ENCODE measurements around the gene DIP2B.

DIP2B gene

DNA sequence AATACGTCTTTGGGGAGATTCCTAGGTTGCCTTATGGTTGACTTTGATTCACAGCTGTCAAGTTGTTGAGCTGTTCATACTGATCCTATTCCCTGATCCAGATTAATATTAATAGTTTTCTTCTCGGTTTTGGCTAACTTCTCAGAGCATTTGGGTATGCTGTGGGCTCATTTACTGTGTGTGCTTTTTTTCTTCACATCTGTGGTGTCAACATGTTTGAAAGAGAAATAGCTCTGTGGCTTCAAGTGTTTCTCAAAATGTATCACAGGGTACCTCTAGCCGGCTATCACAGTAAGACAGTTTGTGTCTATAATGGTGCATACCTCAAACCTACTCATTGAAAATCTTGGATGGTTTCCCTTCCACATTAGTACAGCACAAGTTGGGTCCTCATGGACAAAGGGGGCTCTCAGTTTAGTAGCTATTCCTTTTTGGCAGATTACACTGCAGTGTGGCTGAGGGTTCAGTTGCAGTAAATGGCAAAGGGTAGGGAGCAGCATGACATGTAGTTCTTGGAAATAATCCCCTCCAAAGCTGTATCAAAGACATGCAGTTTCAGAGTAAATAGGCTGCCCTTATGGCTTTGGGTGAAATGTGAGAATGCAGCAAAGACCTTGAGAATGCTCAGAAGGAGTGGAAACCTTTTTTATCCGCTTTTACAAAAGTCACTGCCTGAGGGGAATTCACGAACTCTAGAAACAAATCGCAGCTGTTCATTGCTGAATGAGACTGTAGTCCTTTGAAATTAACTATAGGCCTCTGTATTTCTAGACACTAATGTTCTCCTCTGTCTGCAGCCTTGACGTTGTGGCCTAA is 156.7 kb downstream of the DIP2B start:
- TF ChIP-seq, protein P1, sequence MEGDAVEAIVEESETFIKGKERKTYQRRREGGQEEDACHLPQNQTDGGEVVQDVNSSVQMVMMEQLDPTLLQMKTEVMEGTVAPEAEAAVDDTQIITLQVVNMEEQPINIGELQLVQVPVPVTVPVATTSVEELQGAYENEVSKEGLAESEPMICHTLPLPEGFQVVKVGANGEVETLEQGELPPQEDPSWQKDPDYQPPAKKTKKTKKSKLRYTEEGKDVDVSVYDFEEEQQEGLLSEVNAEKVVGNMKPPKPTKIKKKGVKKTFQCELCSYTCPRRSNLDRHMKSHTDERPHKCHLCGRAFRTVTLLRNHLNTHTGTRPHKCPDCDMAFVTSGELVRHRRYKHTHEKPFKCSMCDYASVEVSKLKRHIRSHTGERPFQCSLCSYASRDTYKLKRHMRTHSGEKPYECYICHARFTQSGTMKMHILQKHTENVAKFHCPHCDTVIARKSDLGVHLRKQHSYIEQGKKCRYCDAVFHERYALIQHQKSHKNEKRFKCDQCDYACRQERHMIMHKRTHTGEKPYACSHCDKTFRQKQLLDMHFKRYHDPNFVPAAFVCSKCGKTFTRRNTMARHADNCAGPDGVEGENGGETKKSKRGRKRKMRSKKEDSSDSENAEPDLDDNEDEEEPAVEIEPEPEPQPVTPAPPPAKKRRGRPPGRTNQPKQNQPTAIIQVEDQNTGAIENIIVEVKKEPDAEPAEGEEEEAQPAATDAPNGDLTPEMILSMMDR (IDR thresholded peaks at IDR 0.05; ENCODE audit: low read depth, low read length), result no peak
- no peak for DNase-seq (ENCODE audit: extremely low read depth, low read depth)

DNA sequence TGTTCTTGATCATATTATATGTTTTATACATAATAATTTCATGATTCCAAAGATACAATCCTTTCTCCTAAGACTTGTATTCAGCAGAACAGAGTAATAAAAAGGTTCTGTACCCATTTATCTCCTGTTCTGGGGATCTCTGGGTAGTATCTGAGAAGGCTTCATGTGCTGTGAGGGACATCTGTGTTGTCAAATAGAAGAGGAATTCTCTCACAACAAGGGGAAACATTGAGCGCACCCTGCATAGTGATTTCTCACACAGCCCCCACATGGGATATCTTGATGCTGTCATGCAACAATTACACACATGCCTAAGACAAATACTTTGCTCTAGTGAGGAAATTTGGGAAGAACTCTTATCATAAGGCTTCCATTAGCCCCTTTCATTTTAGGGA is 157.3 kb downstream of the DIP2B start:
- no peak for DNase-seq (ENCODE audit: extremely low read depth, low read depth)
- TF ChIP-seq, protein P1 (IDR thresholded peaks at IDR 0.05; ENCODE audit: low read depth, low read length), result no peak

DNA sequence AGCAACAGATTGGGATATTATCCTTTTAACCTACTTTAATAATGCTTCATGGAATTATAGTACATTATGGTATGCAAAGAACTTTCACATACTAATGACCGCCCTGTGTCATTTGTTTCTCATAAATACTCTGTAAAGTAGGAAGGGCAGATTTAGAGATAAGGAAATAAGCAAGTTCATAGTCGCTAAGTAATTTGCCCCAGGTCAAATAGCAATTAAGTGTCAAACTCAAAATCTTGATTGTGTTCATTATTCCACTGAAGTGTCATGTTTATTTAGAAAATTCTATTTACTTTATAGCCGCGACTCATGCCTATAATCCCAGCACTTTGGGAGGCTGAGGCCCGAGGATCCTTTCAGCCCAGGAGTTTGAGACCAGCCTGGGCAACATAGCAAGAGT is 160.4 kb downstream of the DIP2B start:
- no peak for DNase-seq (ENCODE audit: extremely low read depth, low read depth)
- TF ChIP-seq, protein P1 (IDR thresholded peaks at IDR 0.05; ENCODE audit: low read depth, low read length), result no peak

DNA sequence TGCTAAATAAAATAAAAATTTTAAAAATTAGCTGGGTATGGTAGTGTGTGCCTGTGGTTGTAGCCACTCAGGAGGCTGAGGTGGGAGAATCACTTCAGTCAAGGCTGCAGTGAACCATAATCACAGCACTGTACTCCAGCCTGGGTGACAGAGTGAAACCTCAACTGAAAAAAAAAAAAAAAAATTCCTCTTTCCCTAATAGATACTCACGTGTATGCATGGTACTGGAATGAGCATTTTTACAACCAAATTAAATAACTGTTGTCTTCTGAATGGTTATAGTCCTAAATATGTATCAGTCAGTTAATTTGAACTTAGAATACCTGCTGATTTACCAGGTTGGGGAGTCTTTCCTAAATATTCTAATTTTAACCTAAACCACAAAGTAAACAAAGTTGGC is 160.8 kb downstream of the DIP2B start:
- TF ChIP-seq, protein P1 (IDR thresholded peaks at IDR 0.05; ENCODE audit: low read depth, low read length), result no peak
- no peak for DNase-seq (ENCODE audit: extremely low read depth, low read depth)

DNA sequence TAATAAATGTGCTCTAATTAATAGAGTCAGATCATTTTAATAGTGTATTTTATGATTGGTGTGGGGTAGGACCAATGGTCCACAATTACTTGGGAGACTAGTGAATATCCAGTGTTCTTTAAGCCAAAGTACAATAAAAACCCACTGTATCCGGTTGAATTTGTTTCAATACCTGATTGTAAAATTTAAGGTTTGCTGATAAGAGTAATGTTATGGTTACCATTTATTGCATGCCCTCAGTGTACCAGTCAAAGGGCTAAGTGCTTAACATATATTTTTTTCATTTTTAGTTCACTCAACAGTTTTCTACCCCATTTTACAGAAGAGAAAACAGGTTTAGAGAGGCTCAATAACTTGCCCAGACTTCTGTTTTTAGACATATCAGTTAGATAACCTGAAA is 161.2 kb downstream of the DIP2B start:
- TF ChIP-seq, protein P1 (IDR thresholded peaks at IDR 0.05; ENCODE audit: low read depth, low read length), result no peak
- DNase-seq (ENCODE audit: extremely low read depth, low read depth), result no peak

- TF ChIP-seq, protein P1 (IDR thresholded peaks at IDR 0.05; ENCODE audit: low read depth, low read length), result no peak
- no peak for DNase-seq (ENCODE audit: extremely low read depth, low read depth)
These were observed 167.4 kb downstream of the DIP2B start for GRCh38 chr12:50672158-50672557.

DNA sequence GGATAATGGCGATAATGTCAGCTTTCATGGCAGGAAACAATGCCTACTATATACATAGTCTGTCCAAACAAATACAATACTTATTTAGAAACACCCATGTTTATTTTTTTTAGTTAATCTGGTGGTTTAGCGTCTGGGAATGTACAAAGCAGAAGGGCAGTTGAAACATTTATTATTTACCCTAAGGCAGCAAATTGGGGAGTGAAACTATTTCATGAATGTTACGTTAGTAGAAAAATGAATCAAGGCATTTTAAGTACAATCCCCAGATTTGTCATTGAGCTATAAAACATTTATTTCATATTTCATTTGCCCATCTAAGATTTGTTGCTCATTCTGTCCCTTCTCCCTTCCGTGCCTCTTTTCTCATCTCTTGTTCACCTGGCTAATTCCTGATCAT is 172.0 kb downstream of the DIP2B start:
- TF ChIP-seq, protein P1 (IDR thresholded peaks at IDR 0.05; ENCODE audit: low read depth, low read length), result no peak
- DNase-seq (ENCODE audit: extremely low read depth, low read depth), result no peak

Measured in AG09319 (cell line).